ENCODE results near the gene EEPD1.

DNA sequence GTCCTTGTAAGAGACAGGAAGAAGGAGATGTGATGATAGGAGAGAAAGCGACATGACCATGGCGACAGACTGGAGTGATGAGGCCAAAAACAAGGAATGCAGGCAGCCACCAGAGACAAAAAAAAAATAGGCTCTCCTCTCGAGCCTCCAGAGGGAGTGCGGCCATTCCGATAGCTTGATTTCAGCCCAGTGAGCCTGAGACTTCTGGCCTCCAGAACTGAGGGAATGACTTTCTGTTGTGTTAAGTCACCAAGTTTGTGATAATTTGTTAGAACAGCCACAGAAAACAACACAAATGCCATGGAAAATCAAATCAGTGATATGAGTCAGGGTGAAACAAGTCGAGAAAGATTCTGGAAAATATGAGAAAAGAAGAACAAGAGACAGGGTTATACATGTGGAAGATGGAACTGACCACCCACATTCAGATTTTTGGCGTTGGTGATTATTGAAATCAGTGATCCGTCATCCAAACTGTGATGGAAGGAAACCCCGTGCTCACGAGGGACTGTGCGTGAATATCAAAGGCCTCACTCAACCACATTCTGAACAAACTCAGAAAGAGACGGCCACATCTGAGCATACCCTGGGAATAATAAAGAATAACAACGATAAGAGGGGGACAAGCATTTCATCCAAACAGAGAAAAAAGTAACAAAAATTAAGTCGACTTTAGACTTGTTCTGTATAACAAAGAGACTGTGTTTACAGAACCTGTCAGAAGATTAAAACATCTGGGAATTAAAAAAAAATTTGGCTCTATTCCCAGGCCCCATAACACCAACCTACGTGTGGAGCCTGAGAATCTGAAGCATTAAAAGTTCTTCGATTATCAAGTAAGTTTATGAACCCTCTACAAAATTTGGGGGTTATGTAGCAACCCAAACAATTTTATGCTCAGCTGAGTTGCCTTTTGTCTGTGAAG lies 72.1 kb downstream of the EEPD1 start:
- TF ChIP-seq CTCF (IDR thresholded peaks at IDR 0.05), result no peak
- TF ChIP-seq POLR2A (IDR thresholded peaks at IDR 0.05), result no peak
